OCI-LY7 (cell line): Measurements from ENCODE around the gene CYB5RL.

ENCODE experiments used
- EZH2phosphoT487 ChIP-seq: fragments of 200-600 bp; sonication (generic); IDR thresholded peaks from 2 replicates; pipeline ENCODE4 v1.6.1; 2018; ENCODE audit warnings: low read depth, borderline replicate concordance, mild to moderate bottlenecking, mixed run types, antibody characterized with exemption, low read length, moderate library complexity, mixed read lengths
- TF ChIP-seq, protein P1 (sequence below): fragments of 200-600 bp; sonication (generic); conservative IDR thresholded peaks from 2 replicates; pipeline ENCODE4 v1.5.1; 2014; ENCODE audit warnings: mild to moderate bottlenecking, antibody characterized with exemption, low read length, moderate library complexity, mixed read lengths

GRCh38 chr1:54151013-54151412, 48.8 kb downstream of the CYB5RL start:
- TF ChIP-seq, protein P1, sequence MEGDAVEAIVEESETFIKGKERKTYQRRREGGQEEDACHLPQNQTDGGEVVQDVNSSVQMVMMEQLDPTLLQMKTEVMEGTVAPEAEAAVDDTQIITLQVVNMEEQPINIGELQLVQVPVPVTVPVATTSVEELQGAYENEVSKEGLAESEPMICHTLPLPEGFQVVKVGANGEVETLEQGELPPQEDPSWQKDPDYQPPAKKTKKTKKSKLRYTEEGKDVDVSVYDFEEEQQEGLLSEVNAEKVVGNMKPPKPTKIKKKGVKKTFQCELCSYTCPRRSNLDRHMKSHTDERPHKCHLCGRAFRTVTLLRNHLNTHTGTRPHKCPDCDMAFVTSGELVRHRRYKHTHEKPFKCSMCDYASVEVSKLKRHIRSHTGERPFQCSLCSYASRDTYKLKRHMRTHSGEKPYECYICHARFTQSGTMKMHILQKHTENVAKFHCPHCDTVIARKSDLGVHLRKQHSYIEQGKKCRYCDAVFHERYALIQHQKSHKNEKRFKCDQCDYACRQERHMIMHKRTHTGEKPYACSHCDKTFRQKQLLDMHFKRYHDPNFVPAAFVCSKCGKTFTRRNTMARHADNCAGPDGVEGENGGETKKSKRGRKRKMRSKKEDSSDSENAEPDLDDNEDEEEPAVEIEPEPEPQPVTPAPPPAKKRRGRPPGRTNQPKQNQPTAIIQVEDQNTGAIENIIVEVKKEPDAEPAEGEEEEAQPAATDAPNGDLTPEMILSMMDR: no peak
- TF ChIP-seq EZH2phosphoT487: no peak
